GM19372 (cell line): ENCODE data around the gene MPRIP.
"Not testable (repeated sequence)": the region's sequence is repeated elsewhere in the genome, so short reads cannot be mapped to it uniquely, and the experiment has no call there.

Experiments
- ATAC-seq: cut with Tn5 transposase; IDR thresholded peaks from one replicate; pipeline ENCODE4 v1.9.1; 2021; ENCODE audit warnings: mild to moderate bottlenecking, low read depth, moderate library complexity; ENCODE audit not compliant: unreplicated experiment

The MPRIP gene

DNA sequence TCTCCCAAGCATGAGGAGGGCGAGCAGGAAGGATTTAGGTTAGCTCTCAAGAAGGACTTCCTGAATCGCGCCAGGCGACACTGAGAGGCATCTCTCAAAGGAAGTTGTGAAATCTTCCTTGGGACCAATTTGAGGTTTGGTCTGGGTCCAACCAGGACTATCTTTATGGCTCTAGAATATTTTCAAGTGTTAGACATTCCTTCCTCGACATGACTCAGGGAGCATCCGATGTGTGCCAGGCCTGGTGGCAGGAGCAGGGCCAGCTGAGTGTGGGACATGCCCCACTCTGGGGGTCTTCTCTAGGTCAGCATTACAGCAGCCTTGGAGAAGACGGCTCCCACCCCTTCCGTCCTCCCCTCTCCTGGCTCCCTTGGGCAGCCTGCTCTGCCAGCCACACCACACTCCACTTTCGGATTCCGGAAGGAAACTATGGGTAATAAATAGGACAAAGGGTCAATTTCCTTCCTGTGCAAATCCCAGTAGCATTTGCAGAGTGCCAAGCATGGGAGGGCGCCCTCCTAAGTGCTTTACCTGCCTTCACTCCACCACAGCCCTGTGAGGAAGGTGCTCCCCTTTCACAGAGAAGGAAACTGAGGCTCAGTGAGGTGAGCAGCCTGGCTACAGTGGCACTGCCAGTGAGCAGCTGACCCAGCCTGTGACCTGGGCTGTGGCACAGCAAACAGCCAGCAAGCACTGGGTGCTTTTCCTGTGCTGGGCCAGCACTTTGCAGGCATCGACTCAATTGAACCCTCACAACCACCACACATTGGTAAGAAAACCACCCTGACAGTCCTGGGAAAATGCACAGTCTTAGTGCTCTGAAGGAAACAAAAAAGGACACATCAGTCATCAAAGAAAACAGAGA, 31.0 kb upstream of the MPRIP start:
- ATAC-seq: not testable (repeated sequence)

DNA sequence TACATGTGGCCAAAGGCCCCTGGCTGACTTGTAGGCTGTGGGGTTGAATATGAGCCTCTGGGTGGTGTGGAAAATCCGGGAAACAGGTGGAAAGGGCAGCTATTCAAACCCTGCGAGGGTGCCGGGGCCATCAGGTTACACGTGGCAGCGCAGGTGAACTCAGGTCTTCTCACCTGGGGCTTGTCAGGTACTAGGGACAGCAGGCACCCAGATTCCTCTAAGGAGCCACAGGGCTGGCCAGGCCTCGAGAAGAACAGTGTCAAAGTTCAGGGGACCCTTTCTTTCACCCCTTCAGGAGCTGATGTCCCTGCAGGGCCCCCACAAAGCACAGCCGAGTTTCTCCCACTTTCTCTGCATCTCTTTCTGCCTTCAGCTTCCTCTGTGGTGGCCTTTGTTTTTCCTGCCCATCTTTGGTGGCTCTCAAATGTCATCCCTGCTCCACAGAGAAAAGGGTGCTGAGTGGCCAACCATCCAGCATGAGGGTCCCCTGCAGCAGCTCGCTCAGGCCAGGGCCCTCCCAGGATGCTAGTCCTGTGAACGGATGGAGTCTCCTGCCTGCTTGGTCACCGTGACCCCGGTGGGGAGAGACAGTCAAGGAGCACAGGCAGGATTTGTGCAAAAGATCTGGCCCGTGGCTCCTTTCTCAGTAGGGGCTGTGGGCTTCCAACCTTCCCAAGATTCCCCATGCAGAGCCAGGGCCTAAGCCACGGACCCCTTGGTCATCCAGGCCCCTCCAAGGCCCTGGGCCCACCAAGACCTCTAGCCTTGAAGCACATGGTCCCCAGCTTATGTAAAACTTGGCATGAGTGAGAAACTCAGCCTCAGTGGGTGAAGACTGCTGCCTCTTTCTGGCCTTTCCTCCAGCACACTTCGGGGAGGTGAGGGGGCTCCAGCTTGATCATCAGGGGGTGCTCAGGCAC, 28.2 kb upstream of the MPRIP start:
- ATAC-seq: not testable (repeated sequence)

- not testable (repeated sequence) for ATAC-seq
These were observed 27.5 kb upstream of the MPRIP start for GRCh38 chr17:17014748-17015124.

GRCh38 chr17:17015230-17015629, 27.0 kb upstream of the MPRIP start:
- ATAC-seq: no peak

DNA sequence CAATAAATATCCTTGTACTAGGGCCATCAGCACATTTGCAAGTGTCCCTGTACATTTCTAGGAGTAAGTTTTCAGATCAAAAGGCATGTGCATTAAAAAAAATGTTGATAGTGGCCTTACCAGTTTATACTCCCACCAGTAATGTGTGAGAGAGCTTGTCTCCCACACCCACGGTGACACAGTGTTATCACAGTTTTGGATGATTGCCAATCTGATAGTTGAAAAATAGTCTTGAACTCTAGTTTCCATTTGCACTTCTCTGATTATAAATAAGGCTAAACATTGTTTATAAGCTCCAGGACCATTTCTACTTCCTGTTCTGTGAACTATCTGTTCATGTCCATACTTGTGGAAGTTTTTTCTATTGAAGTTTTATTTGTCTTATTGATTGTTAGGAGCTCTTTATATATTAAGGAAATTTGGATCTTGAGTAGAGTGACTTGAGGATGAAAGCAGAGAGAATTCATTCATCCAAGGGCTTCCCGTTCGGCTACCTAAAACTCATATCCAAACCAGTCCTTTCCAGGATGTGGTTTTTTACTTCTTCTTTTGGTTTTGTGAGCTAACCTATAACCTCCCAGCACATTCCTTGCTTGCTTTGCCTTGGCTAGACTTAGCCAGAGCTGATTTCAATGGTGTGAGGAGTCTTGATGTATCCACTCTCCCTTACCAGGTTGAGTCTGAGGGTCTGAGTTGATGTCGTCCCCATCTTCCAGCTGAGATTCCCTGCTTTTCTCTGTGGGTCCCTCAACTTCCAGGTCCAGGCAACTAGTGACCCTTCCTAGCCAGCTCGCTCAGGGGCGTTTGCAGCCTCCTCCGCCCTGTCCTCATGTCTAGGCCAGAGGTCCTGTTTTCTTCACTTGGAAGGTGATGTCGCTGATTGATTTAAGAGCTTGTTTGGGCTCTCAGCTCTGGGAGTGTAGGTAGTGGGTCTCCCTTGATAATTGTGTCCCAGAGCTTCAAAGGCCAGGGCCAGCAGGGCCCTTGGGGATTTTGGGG, 25.8 kb upstream of the MPRIP start:
- ATAC-seq: not testable (repeated sequence)

GRCh38 chr17:17017343-17018014, 24.8 kb upstream of the MPRIP start:
- ATAC-seq: no peak

GRCh38 chr17:17018021-17018441, 24.2 kb upstream of the MPRIP start:
- ATAC-seq: no peak

DNA sequence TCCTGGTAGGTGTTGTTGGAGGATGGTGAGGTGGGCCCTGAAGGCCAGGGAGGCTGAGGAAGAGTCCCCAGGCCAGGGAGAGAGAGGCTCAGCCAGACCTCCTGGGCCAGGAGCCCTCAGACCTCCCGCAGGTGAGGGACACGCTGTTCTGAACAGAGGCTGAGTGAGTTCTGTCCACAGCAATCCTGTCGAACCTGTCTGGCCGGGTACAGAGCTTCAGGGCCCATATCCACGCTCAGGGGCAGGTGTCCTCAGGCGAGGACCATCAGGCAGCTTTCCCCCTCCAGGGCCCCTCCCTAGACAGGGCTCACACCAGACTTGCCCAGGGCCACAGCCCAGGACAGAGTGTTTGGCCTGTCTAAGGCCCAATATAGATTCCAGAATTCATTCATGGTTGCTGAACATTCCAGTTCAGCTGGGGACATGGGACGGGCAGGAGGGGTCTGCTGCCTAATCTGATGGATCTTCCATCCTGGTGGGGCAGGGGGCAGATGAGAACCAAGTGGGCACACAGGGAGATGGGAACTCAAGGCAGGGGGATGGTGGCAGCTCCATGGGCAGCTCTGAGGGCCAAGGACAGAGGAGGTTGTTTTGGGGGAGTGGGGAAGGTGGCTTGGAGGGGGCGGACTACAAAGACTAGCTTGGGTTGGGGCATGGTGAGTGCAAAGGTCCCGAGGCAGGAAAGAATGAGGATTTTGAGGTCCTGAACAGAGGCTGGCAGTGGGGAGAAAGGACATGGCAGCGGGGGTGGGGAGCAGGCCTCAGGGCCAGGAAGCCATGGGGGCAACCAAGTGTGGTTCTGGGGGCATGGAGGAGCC, 23.4 kb upstream of the MPRIP start:
- ATAC-seq: no peak

- ATAC-seq: no peak
These were observed 22.9 kb upstream of the MPRIP start for GRCh38 chr17:17019430-17019762.

- ATAC-seq: no peak
These were observed 22.3 kb upstream of the MPRIP start for GRCh38 chr17:17019891-17020456.

- no peak for ATAC-seq
These were observed 21.4 kb upstream of the MPRIP start for GRCh38 chr17:17020821-17021193.

GRCh38 chr17:17021194-17021863, 20.9 kb upstream of the MPRIP start:
- no peak for ATAC-seq

- no peak for ATAC-seq
These were observed 20.2 kb upstream of the MPRIP start for GRCh38 chr17:17022011-17022410.

GRCh38 chr17:17022456-17022855, 19.8 kb upstream of the MPRIP start:
- ATAC-seq: no peak

- ATAC-seq: no peak
These were observed 17.4 kb upstream of the MPRIP start for GRCh38 chr17:17024778-17025300.

GRCh38 chr17:17025621-17026020, 16.6 kb upstream of the MPRIP start:
- no peak for ATAC-seq

GRCh38 chr17:17026163-17026562, 16.1 kb upstream of the MPRIP start:
- ATAC-seq: no peak
